Suprapubic skin (tissue), 4 donors: ENCODE results near the gene MARCHF3. TPM values are rescaled to one million over a fixed set of nuclear protein-coding genes. Genes with fewer than 3 reads are reported as not detected.
"Not testable (repeated sequence)": the region's sequence is repeated elsewhere in the genome, so short reads cannot be mapped to it uniquely, and the experiment has no call there.

Experiments used
- DNase-seq, 2 donors: peaks; one replicate each; pipeline ENCODE4 v3.0.0-alpha.2; 2019; ENCODE audit warnings: low spot score in 2 of 2
- H3K27ac ChIP-seq: fragments of 200-600 bp; sonication (generic); one replicate; pipeline ENCODE4 v1.5.1; 2019
- H3K27me3 ChIP-seq: fragments of 200-600 bp; sonication (generic); one replicate; pipeline ENCODE4 v1.5.1; 2019
- H3K36me3 ChIP-seq: fragments of 200-600 bp; sonication (generic); one replicate; pipeline ENCODE4 v1.5.1; 2019
- H3K4me1 ChIP-seq: fragments of 200-600 bp; sonication (generic); one replicate; pipeline ENCODE4 v1.5.1; 2019
- H3K4me3 ChIP-seq: fragments of 200-600 bp; sonication (generic); one replicate; pipeline ENCODE4 v1.5.1; 2019; ENCODE audit warnings: mild to moderate bottlenecking
- H3K9me3 ChIP-seq: fragments of 200-600 bp; sonication (generic); one replicate; pipeline ENCODE4 v1.5.1; 2019
- EP300 ChIP-seq: sonication (generic); formaldehyde crosslinking; IDR thresholded peaks from one replicate; pipeline ENCODE4 v1.6.1; 2017; ENCODE audit warnings: antibody characterized with exemption
- POLR2A ChIP-seq, 2 donors: fragments of 450-650 bp; IDR thresholded peaks; one replicate each; pipeline ENCODE4 v1.6.1; 2017; ENCODE audit warnings: antibody characterized with exemption in 2 of 2, mild to moderate bottlenecking in 2 of 2, moderate library complexity in 2 of 2
- POLR2AphosphoS5 ChIP-seq, 3 donors: sonication (generic); formaldehyde crosslinking; IDR thresholded peaks; one replicate each; pipeline ENCODE4 v1.6.1; 2017; ENCODE audit warnings: antibody characterized with exemption in 3 of 3
- WGBS: methylation state at CpG from one replicate; pipeline ENCODE4 v1.1.5; 2018; 5-methylcytosine and 5-hydroxymethylcytosine counted together
- total RNA-seq, 4 donors: library from RNA; depleted of rRNA; stranded (reverse); fragments of >200 nt; gene quantifications; one replicate each; pipeline ENCODE4 v1.1.0, GENCODE V29; 2016
- TF ChIP-seq, protein P1 (sequence below), 2 donors: fragments of 200-600 bp in 1 of 2; fragments of 450-650 bp in 1 of 2; sonication (generic) in 1 of 2; IDR thresholded peaks; one replicate each; pipeline ENCODE4 v1.5.1; 2016 to 2019; ENCODE audit warnings: antibody characterized with exemption in 2 of 2, mild to moderate bottlenecking in 1 of 2, moderate library complexity in 1 of 2

The MARCHF3 gene
- total RNA-seq, 4 donors from 2014 or later, result 13.9 to 34.8 (median 27.0) TPM

DNA sequence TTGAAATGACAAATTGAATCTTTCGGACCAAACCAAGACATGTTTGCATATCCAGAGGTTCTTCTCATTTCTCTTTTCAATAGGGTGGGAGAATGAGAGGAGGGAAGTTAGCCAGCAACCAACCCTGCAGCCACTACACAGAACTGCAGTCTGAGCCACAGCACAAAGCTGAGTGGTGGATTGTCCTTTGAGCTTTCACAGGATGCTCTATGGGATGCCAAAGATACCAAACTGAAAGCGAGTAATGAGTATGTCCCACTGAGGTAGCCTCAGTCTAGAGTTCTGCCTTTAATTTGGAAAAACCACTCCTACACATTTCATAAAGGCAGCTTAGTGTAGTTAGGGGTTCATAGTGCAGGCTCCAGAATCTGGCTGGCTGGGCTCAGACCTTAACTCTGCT, 114.9 kb downstream of the MARCHF3 start:
- Histone ChIP-seq H3K27me3 (no peaks in the 10 kb centered on the region), H3K4me3 (no peak overlapping the region), H3K4me1 (peaks cover 6% of the 10 kb centered on the region), H3K36me3 (peaks cover 4% of the 10 kb centered on the region), H3K9me3 (no peaks in the 10 kb centered on the region), H3K27ac (no peak overlapping the region)
- TF ChIP-seq, protein P1, sequence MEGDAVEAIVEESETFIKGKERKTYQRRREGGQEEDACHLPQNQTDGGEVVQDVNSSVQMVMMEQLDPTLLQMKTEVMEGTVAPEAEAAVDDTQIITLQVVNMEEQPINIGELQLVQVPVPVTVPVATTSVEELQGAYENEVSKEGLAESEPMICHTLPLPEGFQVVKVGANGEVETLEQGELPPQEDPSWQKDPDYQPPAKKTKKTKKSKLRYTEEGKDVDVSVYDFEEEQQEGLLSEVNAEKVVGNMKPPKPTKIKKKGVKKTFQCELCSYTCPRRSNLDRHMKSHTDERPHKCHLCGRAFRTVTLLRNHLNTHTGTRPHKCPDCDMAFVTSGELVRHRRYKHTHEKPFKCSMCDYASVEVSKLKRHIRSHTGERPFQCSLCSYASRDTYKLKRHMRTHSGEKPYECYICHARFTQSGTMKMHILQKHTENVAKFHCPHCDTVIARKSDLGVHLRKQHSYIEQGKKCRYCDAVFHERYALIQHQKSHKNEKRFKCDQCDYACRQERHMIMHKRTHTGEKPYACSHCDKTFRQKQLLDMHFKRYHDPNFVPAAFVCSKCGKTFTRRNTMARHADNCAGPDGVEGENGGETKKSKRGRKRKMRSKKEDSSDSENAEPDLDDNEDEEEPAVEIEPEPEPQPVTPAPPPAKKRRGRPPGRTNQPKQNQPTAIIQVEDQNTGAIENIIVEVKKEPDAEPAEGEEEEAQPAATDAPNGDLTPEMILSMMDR (IDR thresholded peaks at IDR 0.05), result no peak
- TF ChIP-seq EP300 (no peak), POLR2A (IDR thresholded peaks at IDR 0.05) (no peak), POLR2AphosphoS5 (IDR thresholded peaks at IDR 0.05) (no peak)
- WGBS, result 88% methylated on average over 2 of the region's 2 CpGs
- DNase-seq, result no peak

DNA sequence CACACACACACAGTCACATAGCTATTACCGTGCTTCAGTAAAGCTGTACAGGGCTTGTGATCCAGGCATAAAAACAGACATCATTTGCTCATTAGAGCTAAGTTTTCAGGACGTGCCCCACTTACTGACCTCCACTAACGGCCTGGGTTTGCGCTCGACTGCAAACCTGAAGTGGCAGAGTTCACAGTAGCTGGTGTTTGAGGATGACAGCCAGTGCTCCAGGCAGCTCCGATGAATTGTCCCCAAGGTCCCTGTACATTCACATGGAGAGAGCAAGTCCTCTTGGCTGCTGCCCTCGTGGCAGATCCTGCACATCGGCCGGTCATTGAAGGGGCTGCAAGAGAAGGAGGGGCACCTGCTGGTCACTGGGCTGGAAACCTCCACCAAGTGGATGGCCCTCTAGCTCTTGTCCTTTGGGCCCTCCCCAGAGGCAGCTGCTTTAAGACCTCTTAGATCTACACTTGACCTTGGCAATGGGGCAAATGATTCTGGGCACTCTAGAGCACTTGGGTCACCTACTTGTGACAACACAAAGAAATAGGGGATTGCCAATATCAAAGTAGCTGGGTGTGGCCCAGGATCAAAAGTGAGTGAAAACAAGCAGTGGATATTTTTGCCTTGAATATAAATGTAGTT, 115.4 kb downstream of the MARCHF3 start:
- TF ChIP-seq POLR2A (IDR thresholded peaks at IDR 0.05), result no peak
- no peak for TF ChIP-seq EP300
- no peak for TF ChIP-seq POLR2AphosphoS5 (IDR thresholded peaks at IDR 0.05)
- TF ChIP-seq, protein P1 (IDR thresholded peaks at IDR 0.05), result no peak
- no peak for DNase-seq
- 91% methylated on average over 8 of the region's 9 CpGs for WGBS
- no peaks in the 10 kb centered on the region for H3K9me3 ChIP-seq
- H3K27me3 ChIP-seq, result no peaks in the 10 kb centered on the region
- peaks cover 4% of the 10 kb centered on the region for H3K36me3 ChIP-seq
- no peak overlapping the region for H3K4me3 ChIP-seq
- no peak overlapping the region for H3K27ac ChIP-seq
- H3K4me1 ChIP-seq, result peaks cover 6% of the 10 kb centered on the region

DNA sequence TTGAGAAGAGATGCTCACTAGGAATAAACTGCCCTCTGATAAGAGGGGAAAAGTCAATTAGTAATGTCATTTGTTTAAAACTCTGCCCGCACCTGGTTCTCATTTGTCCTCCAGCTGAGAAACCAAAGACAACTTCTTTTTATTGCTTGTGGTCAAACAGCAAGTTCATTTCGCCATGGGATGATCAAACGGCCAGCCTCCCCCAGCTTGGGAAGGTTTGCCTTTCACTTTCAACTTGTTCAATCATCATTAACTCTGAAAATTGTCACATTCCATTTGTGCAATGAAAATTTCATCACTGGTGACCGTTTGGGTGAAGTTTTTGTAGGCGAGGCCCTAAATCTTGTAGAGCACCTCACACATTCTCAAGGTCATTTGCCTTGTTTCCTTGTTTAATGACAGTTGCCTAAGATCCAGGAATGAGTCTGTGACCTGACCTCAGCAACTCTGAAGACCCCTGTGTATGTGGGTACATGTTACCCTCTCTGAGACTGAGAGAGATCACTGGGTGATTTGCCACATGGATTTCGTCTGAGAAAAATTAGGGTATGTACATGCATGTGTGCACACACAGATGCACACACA, 117.7 kb downstream of the MARCHF3 start:
- Histone ChIP-seq H3K36me3 (peaks cover 4% of the 10 kb centered on the region), H3K4me1 (no peaks in the 10 kb centered on the region), H3K27me3 (no peaks in the 10 kb centered on the region), H3K27ac (no peak overlapping the region), H3K4me3 (no peak overlapping the region), H3K9me3 (no peaks in the 10 kb centered on the region)
- WGBS, result 70% methylated on average over 6 of the region's 6 CpGs
- TF ChIP-seq POLR2A (IDR thresholded peaks at IDR 0.05) (no peak), EP300 (no peak), POLR2AphosphoS5 (IDR thresholded peaks at IDR 0.05) (no peak)
- TF ChIP-seq, protein P1 (IDR thresholded peaks at IDR 0.05), result no peak
- no peak for DNase-seq

GRCh38 chr5:126911986-126912385, 118.4 kb downstream of the MARCHF3 start:
- Histone ChIP-seq H3K4me1 (no peaks in the 10 kb centered on the region), H3K27ac (no peak overlapping the region), H3K27me3 (no peaks in the 10 kb centered on the region), H3K9me3 (no peaks in the 10 kb centered on the region), H3K36me3 (peaks cover 4% of the 10 kb centered on the region), H3K4me3 (no peak overlapping the region)
- 80% methylated on average over 3 of the region's 3 CpGs for WGBS
- TF ChIP-seq POLR2A (IDR thresholded peaks at IDR 0.05) (no peak), POLR2AphosphoS5 (IDR thresholded peaks at IDR 0.05) (no peak), EP300 (no peak)
- TF ChIP-seq, protein P1 (IDR thresholded peaks at IDR 0.05), result no peak
- DNase-seq, result no peak

GRCh38 chr5:126909856-126910255, 120.5 kb downstream of the MARCHF3 start:
- WGBS, result 87% methylated on average over 2 of the region's 2 CpGs
- H3K4me1 ChIP-seq, result no peaks in the 10 kb centered on the region

DNA sequence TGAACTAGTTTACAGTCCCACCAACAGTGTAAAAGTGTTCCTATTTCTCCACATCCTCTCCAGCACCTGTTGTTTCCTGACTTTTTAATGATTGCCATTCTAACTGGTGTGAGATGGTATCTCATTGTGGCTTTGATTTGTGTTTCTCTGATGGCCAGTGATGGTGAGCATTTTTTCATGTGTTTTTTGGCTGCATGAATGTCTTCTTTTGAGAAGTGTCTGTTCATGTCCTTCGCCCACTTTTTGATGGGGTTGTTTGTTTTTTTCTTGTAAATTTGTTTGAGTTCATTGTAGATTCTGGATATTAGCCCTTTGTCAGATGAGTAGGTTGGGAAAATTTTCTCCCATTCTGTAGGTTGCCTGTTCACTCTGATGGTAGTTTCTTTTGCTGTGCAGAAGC, 126.0 kb downstream of the MARCHF3 start:
- H3K4me1 ChIP-seq, H3K36me3 ChIP-seq, H3K27ac ChIP-seq, H3K9me3 ChIP-seq, DNase-seq, H3K4me3 ChIP-seq, H3K27me3 ChIP-seq: not testable (repeated sequence)
- WGBS, result 100% methylated on average over 1 of the region's 1 CpG

More at GRCh38 chr5:126909856-126910255, 120.5 kb downstream of the MARCHF3 start:
- DNase-seq, result no peak
- Histone ChIP-seq H3K27me3 (no peaks in the 10 kb centered on the region), H3K9me3 (no peaks in the 10 kb centered on the region), H3K4me3 (no peak overlapping the region), H3K27ac (no peak overlapping the region), H3K36me3 (peaks cover under 1% of the 10 kb centered on the region)
- no peak for TF ChIP-seq POLR2AphosphoS5 (IDR thresholded peaks at IDR 0.05)
- no peak for TF ChIP-seq POLR2A (IDR thresholded peaks at IDR 0.05)
- no peak for TF ChIP-seq EP300
- TF ChIP-seq, protein P1 (IDR thresholded peaks at IDR 0.05), result no peak
